ENCODE data around the gene RDH16.

RDH16 gene

DNA sequence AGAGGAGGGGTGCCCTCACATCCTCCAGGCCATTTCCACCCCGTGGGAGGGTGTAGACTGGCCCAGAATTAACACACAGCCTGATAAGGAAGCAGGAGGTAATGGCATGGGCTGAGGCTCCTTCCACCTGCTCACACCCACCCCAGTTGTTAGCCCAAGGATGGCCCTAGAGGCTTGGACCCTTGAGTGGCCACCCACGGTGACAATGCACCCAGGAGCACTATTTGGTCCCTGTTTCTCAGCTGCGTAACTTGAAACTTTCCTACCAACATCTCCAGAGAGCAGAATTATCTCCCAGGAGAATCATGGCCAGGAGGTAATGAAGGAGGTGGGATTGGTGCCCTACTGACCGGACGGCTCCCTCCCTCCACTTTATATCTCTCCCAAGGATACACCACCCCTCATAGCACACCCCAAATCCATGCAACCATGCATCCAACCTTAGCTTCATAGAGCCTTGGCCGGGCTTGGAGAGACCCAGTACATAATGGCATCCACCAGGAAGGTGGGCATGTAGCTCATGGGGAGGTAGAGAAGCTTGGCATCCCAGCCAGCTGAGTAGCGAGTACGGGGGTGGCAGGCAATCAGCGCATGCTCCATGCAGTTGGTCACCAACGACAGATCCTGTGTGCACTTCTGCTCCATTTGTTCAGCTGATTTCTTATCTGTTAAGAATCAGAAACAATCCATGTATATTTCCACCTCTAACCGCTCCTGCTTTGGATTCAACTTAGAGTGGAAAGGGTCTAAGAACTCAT, 5.6 kb downstream of the RDH16 start:
- Histone ChIP-seq H3K36me3 (ENCODE audit: control insufficient read depth in 1 of 2, insufficient read depth in 2 of 2, low read length in 2 of 2) (no peaks in the 10 kb centered on the region), H3K27ac (ENCODE audit: low read depth, low read length) (no peak overlapping the region), H3K79me1 (ENCODE audit: low read length) (no peaks in the 10 kb centered on the region), H4K8ac (ENCODE audit: low read depth, low read length) (no peak overlapping the region), H4K91ac (ENCODE audit: low read depth, low read length) (no peak overlapping the region), H3K4me3 (ENCODE audit: low read depth, low read length) (no peak overlapping the region), H3K4me1 (ENCODE audit: control insufficient read depth in 1 of 2, insufficient read depth in 2 of 2, low read length in 2 of 2) (no peaks in the 10 kb centered on the region), H3K4ac (ENCODE audit: low read depth, low read length) (no peak overlapping the region), H3K18ac (ENCODE audit: low read length) (no peak overlapping the region), H3K9ac (ENCODE audit: low read length) (no peak overlapping the region), H3K27me3 (ENCODE audit: insufficient read depth, low read length) (no peaks in the 10 kb centered on the region), H4K12ac (ENCODE audit: low read depth, low read length) (no peak overlapping the region), H3K23ac (ENCODE audit: low read length) (no peak overlapping the region), H3K14ac (ENCODE audit: low read length) (no peak overlapping the region), H3K9me3 (ENCODE audit: insufficient read depth, low read depth, low read length) (peaks cover 8% of the 10 kb centered on the region), H2AK5ac (ENCODE audit: low read length) (no peak overlapping the region), H2BK120ac (ENCODE audit: insufficient read depth, low read length, poor library complexity) (no peak overlapping the region), H2BK12ac (ENCODE audit: low read length) (no peak overlapping the region), H3K79me2 (ENCODE audit: control insufficient read depth, insufficient read depth, low read length, poor library complexity) (no peaks in the 10 kb centered on the region), H2BK5ac (ENCODE audit: low read depth, low read length, poor library complexity) (no peak overlapping the region), H2AFZ (ENCODE audit: insufficient read depth, low read length, poor library complexity) (no peak overlapping the region), H3K4me2 (ENCODE audit: low read length) (no peak overlapping the region)
- no CpG with 5 or more reads among the region's 11 CpGs for WGBS (ENCODE audit: extremely low coverage, insufficient coverage, insufficient read length)
- DNase-seq, result no peak

DNA sequence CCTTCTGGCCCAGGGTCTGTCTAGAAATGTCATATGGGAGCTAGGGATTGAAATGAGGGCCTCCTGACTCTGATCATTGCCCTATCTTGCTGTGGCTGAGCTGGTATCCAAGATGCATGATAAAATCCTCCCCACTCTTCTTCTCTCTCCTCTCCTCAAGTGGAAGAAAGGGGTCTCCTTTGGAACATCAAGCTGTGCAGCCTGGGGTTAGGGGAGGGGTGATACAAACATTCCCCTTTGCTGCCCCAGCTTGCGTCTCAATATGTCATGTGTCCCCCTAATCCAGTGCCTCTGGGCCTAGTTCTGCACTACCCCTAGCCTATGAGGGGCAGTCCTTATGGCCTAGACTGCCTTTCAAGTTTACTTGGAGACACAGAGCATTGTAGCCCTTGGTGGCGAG, 8.5 kb downstream of the RDH16 start:
- no peaks in the 10 kb centered on the region for H3K79me2 ChIP-seq (ENCODE audit: control insufficient read depth, insufficient read depth, low read length, poor library complexity)
- H3K9me3 ChIP-seq (ENCODE audit: insufficient read depth, low read depth, low read length), result peaks cover 3% of the 10 kb centered on the region

DNA sequence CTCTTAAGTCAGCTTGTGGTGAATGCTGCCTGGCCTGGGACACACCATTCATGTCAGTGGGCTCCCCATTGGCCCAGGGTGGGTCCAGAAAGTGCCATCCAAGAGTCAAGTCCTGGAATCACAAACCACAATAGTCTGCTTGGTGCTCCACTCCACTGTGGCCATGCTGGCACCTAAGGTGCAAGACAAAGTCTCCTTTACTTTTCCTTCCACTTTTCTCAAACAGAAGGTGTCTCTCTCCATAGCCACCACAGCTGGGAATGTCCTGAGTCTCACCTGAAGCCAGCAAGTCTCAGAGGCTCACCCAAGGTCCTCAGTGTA, 9.0 kb downstream of the RDH16 start:
- Histone ChIP-seq H3K23ac (ENCODE audit: low read length) (no peak overlapping the region), H2AK5ac (ENCODE audit: low read length) (no peak overlapping the region), H3K14ac (ENCODE audit: low read length) (no peak overlapping the region), H3K4ac (ENCODE audit: low read depth, low read length) (no peak overlapping the region), H4K8ac (ENCODE audit: low read depth, low read length) (no peak overlapping the region), H3K9ac (ENCODE audit: low read length) (no peak overlapping the region), H4K91ac (ENCODE audit: low read depth, low read length) (no peak overlapping the region), H3K4me1 (ENCODE audit: control insufficient read depth in 1 of 2, insufficient read depth in 2 of 2, low read length in 2 of 2) (no peaks in the 10 kb centered on the region), H2AFZ (ENCODE audit: insufficient read depth, low read length, poor library complexity) (no peak overlapping the region), H3K27ac (ENCODE audit: low read depth, low read length) (no peak overlapping the region), H2BK5ac (ENCODE audit: low read depth, low read length, poor library complexity) (no peak overlapping the region), H3K27me3 (ENCODE audit: insufficient read depth, low read length) (no peaks in the 10 kb centered on the region), H4K12ac (ENCODE audit: low read depth, low read length) (no peak overlapping the region), H3K79me2 (ENCODE audit: control insufficient read depth, insufficient read depth, low read length, poor library complexity) (no peaks in the 10 kb centered on the region), H3K4me2 (ENCODE audit: low read length) (no peak overlapping the region), H3K9me3 (ENCODE audit: insufficient read depth, low read depth, low read length) (peaks cover 4% of the 10 kb centered on the region), H3K36me3 (ENCODE audit: control insufficient read depth in 1 of 2, insufficient read depth in 2 of 2, low read length in 2 of 2) (no peaks in the 10 kb centered on the region), H2BK120ac (ENCODE audit: insufficient read depth, low read length, poor library complexity) (no peak overlapping the region), H3K18ac (ENCODE audit: low read length) (no peak overlapping the region), H3K79me1 (ENCODE audit: low read length) (no peaks in the 10 kb centered on the region), H3K4me3 (ENCODE audit: low read depth, low read length) (no peak overlapping the region), H2BK12ac (ENCODE audit: low read length) (no peak overlapping the region)
- no peak for DNase-seq

More for the DNA sequence above, 8.5 kb downstream of the RDH16 start:
- H2BK120ac ChIP-seq (ENCODE audit: insufficient read depth, low read length, poor library complexity), result no peak overlapping the region
- H3K36me3 ChIP-seq (ENCODE audit: control insufficient read depth in 1 of 2, insufficient read depth in 2 of 2, low read length in 2 of 2), result no peaks in the 10 kb centered on the region
- H3K9ac ChIP-seq (ENCODE audit: low read length), result no peak overlapping the region
- H3K18ac ChIP-seq (ENCODE audit: low read length), result no peak overlapping the region
- no peak overlapping the region for H3K14ac ChIP-seq (ENCODE audit: low read length)
- H3K4me2 ChIP-seq (ENCODE audit: low read length), result no peak overlapping the region
- H2AFZ ChIP-seq (ENCODE audit: insufficient read depth, low read length, poor library complexity), result no peak overlapping the region
- H2BK12ac ChIP-seq (ENCODE audit: low read length), result no peak overlapping the region
- H2BK5ac ChIP-seq (ENCODE audit: low read depth, low read length, poor library complexity), result no peak overlapping the region
- no peak overlapping the region for H4K8ac ChIP-seq (ENCODE audit: low read depth, low read length)
- no peaks in the 10 kb centered on the region for H3K79me1 ChIP-seq (ENCODE audit: low read length)
- H3K4me1 ChIP-seq (ENCODE audit: control insufficient read depth in 1 of 2, insufficient read depth in 2 of 2, low read length in 2 of 2), result no peaks in the 10 kb centered on the region
- H3K27me3 ChIP-seq (ENCODE audit: insufficient read depth, low read length), result no peaks in the 10 kb centered on the region
- no CpG with 5 or more reads among the region's 2 CpGs for WGBS (ENCODE audit: extremely low coverage, insufficient coverage, insufficient read length)
- H4K12ac ChIP-seq (ENCODE audit: low read depth, low read length), result no peak overlapping the region
- no peak overlapping the region for H3K27ac ChIP-seq (ENCODE audit: low read depth, low read length)
- H3K23ac ChIP-seq (ENCODE audit: low read length), result no peak overlapping the region
- no peak overlapping the region for H4K91ac ChIP-seq (ENCODE audit: low read depth, low read length)
- H3K4ac ChIP-seq (ENCODE audit: low read depth, low read length), result no peak overlapping the region
- H2AK5ac ChIP-seq (ENCODE audit: low read length), result no peak overlapping the region
- no peak overlapping the region for H3K4me3 ChIP-seq (ENCODE audit: low read depth, low read length)
- no peak for DNase-seq

DNA sequence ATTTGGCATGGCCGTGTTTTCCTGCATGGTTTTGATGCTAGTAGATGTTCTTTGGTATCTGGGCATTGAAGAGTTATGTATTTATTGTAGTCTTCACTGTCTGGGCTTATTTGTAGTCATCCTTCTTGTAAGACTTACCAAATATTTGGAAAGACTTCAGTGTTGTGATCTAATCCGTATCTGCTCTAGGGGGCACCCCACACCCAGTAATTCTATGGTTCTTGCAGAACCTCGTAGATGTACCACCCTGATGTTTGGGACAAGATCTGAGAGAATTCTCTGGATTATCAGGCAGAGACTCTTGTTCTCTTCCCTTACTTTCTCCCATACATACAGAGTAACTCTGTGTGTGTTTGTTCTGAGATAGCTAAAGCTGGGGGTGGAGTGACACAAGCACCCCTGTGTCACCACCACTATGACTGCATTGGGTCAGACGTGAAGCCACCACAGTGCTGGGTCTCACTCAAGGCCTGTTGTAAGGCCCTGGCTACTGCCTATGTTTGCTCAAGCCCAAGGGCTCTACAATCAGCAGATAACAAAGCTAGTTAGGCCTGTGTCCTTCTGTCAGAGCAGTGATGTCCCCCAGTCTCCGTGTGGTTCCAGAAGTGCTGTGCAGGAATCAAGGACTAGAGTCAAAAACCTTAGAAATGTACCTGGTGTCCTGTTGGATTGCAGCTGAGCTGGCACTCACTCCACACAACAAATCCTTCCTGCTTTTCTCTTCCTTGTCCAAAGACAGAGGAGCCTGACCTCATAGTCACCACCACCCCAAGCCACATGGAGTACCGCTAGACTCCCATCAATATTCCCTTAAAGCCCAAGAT, 9.6 kb downstream of the RDH16 start:
- Histone ChIP-seq H3K27ac (ENCODE audit: low read depth, low read length) (no peak overlapping the region), H3K9me3 (ENCODE audit: insufficient read depth, low read depth, low read length) (peaks cover 9% of the 10 kb centered on the region), H3K4ac (ENCODE audit: low read depth, low read length) (no peak overlapping the region), H4K8ac (ENCODE audit: low read depth, low read length) (no peak overlapping the region), H3K14ac (ENCODE audit: low read length) (no peak overlapping the region), H3K79me2 (ENCODE audit: control insufficient read depth, insufficient read depth, low read length, poor library complexity) (no peaks in the 10 kb centered on the region), H3K4me1 (ENCODE audit: control insufficient read depth in 1 of 2, insufficient read depth in 2 of 2, low read length in 2 of 2) (no peaks in the 10 kb centered on the region), H3K4me3 (ENCODE audit: low read depth, low read length) (no peak overlapping the region), H3K36me3 (ENCODE audit: control insufficient read depth in 1 of 2, insufficient read depth in 2 of 2, low read length in 2 of 2) (no peaks in the 10 kb centered on the region), H2AK5ac (ENCODE audit: low read length) (no peak overlapping the region), H3K18ac (ENCODE audit: low read length) (no peak overlapping the region), H4K12ac (ENCODE audit: low read depth, low read length) (no peak overlapping the region), H4K91ac (ENCODE audit: low read depth, low read length) (no peak overlapping the region), H3K27me3 (ENCODE audit: insufficient read depth, low read length) (no peaks in the 10 kb centered on the region), H2AFZ (ENCODE audit: insufficient read depth, low read length, poor library complexity) (no peak overlapping the region), H3K23ac (ENCODE audit: low read length) (no peak overlapping the region), H3K9ac (ENCODE audit: low read length) (no peak overlapping the region), H3K4me2 (ENCODE audit: low read length) (no peak overlapping the region), H2BK12ac (ENCODE audit: low read length) (no peak overlapping the region), H2BK120ac (ENCODE audit: insufficient read depth, low read length, poor library complexity) (no peak overlapping the region), H3K79me1 (ENCODE audit: low read length) (no peaks in the 10 kb centered on the region), H2BK5ac (ENCODE audit: low read depth, low read length, poor library complexity) (no peak overlapping the region)
- no peak for DNase-seq
- WGBS (ENCODE audit: extremely low coverage, insufficient coverage, insufficient read length), result no CpG with 5 or more reads among the region's 6 CpGs
